Activated naive CD8-positive, alpha-beta T cell treated with anti-CD3 and anti-CD28 coated beads, Interleukin-2, amount 50 U/mL, for 24 hours (primary cell): ENCODE measurements around the gene HDGFL1.

Experiments
- ATAC-seq: fragments of 150-1000 bp; cut with Tn5 transposase; one replicate; pipeline ENCODE4 v1.10.0; 2021
- DNase-seq: peaks from one replicate; pipeline ENCODE4 v3.0.0; 2021
- H3K27ac Mint-ChIP-seq: one replicate; pipeline ENCODE4 v1.8.0; 2021; ENCODE audit warnings: mild to moderate bottlenecking, mixed read lengths
- H3K27me3 Mint-ChIP-seq: one replicate; pipeline ENCODE4 v1.8.0; 2021; ENCODE audit warnings: mixed read lengths
- H3K36me3 Mint-ChIP-seq: one replicate; pipeline ENCODE4 v1.8.0; 2021; ENCODE audit warnings: low read depth, mixed read lengths
- H3K4me1 Mint-ChIP-seq: one replicate; pipeline ENCODE4 v1.8.0; 2021; ENCODE audit warnings: mixed read lengths
- H3K4me3 Mint-ChIP-seq: one replicate; pipeline ENCODE4 v1.8.0; 2021; ENCODE audit warnings: mild to moderate bottlenecking, moderate library complexity, mixed read lengths
- H3K9me3 Mint-ChIP-seq: one replicate; pipeline ENCODE4 v1.8.0; 2021; ENCODE audit warnings: mixed read lengths

HDGFL1 gene

GRCh38 chr6:22569281-22570184 is at the start of gene HDGFL1:
Gene HDGFL1 (plus strand): TSS chr6:22569566. CDS start chr6:22569576, 10 bp downstream.
- DNase-seq (no peak), ATAC-seq (no peak)
- H3K9me3 Mint-ChIP-seq: no peaks in the 10 kb centered on the region
- no peak within 1 kb of the TSS for H3K27ac Mint-ChIP-seq
- no peaks in the 10 kb centered on the region for H3K36me3 Mint-ChIP-seq
- no peak within 1 kb of the TSS for H3K4me3 Mint-ChIP-seq
- no peaks in the 10 kb centered on the region for H3K4me1 Mint-ChIP-seq
- H3K27me3 Mint-ChIP-seq: no peaks in the 10 kb centered on the region

GRCh38 chr6:22521035-22521434 is 48.3 kb upstream of the HDGFL1 start:
- no peaks in the 10 kb centered on the region for H3K27me3 Mint-ChIP-seq
- no peaks in the 10 kb centered on the region for H3K36me3 Mint-ChIP-seq
- no peak for ATAC-seq
- H3K4me3 Mint-ChIP-seq: no peak overlapping the region
- no peaks in the 10 kb centered on the region for H3K4me1 Mint-ChIP-seq
- no peak for DNase-seq
- peaks cover 6% of the 10 kb centered on the region for H3K9me3 Mint-ChIP-seq
- no peak overlapping the region for H3K27ac Mint-ChIP-seq

GRCh38 chr6:22526736-22527135 is 42.6 kb upstream of the HDGFL1 start:
- DNase-seq: no peak
- Mint-ChIP-seq H3K27me3 (no peaks in the 10 kb centered on the region), H3K9me3 (peaks cover 6% of the 10 kb centered on the region), H3K27ac (no peak overlapping the region), H3K4me3 (no peak overlapping the region), H3K36me3 (no peaks in the 10 kb centered on the region), H3K4me1 (no peaks in the 10 kb centered on the region)
- no peak for ATAC-seq

GRCh38 chr6:22529866-22530265 is 39.5 kb upstream of the HDGFL1 start:
- Mint-ChIP-seq H3K27me3 (no peaks in the 10 kb centered on the region), H3K4me3 (no peak overlapping the region), H3K27ac (no peak overlapping the region), H3K9me3 (no peaks in the 10 kb centered on the region), H3K4me1 (no peaks in the 10 kb centered on the region), H3K36me3 (no peaks in the 10 kb centered on the region)
- DNase-seq (no peak), ATAC-seq (no peak)

- DNase-seq: no peak
- H3K27ac Mint-ChIP-seq: no peak overlapping the region
- H3K27me3 Mint-ChIP-seq: no peaks in the 10 kb centered on the region
- no peaks in the 10 kb centered on the region for H3K36me3 Mint-ChIP-seq
- no peaks in the 10 kb centered on the region for H3K4me1 Mint-ChIP-seq
- ATAC-seq: no peak
- H3K9me3 Mint-ChIP-seq: no peaks in the 10 kb centered on the region
- no peak overlapping the region for H3K4me3 Mint-ChIP-seq
These were observed 38.9 kb upstream of the HDGFL1 start for GRCh38 chr6:22530506-22530905.

- no peak overlapping the region for H3K27ac Mint-ChIP-seq
- H3K4me1 Mint-ChIP-seq: no peaks in the 10 kb centered on the region
- no peak for ATAC-seq
- H3K36me3 Mint-ChIP-seq: no peaks in the 10 kb centered on the region
- H3K27me3 Mint-ChIP-seq: no peaks in the 10 kb centered on the region
- DNase-seq: no peak
- no peak overlapping the region for H3K4me3 Mint-ChIP-seq
- H3K9me3 Mint-ChIP-seq: no peaks in the 10 kb centered on the region
These were observed 33.2 kb upstream of the HDGFL1 start for GRCh38 chr6:22536122-22536521.

- DNase-seq (no peak), ATAC-seq (no peak)
- H3K36me3 Mint-ChIP-seq: no peaks in the 10 kb centered on the region
- H3K27me3 Mint-ChIP-seq: no peaks in the 10 kb centered on the region
- no peak overlapping the region for H3K4me3 Mint-ChIP-seq
- H3K27ac Mint-ChIP-seq: no peak overlapping the region
- no peaks in the 10 kb centered on the region for H3K4me1 Mint-ChIP-seq
- H3K9me3 Mint-ChIP-seq: no peaks in the 10 kb centered on the region
These were observed 24.9 kb upstream of the HDGFL1 start for GRCh38 chr6:22544476-22544875.

- no peaks in the 10 kb centered on the region for H3K36me3 Mint-ChIP-seq
- no peaks in the 10 kb centered on the region for H3K4me1 Mint-ChIP-seq
These were observed 24.3 kb upstream of the HDGFL1 start for GRCh38 chr6:22545051-22545450.

GRCh38 chr6:22546236-22546635 is 23.1 kb upstream of the HDGFL1 start:
- no peaks in the 10 kb centered on the region for H3K4me1 Mint-ChIP-seq
- H3K9me3 Mint-ChIP-seq: no peaks in the 10 kb centered on the region
- H3K4me3 Mint-ChIP-seq: no peak overlapping the region
- H3K36me3 Mint-ChIP-seq: no peaks in the 10 kb centered on the region
- DNase-seq (no peak), ATAC-seq (no peak)
- no peaks in the 10 kb centered on the region for H3K27me3 Mint-ChIP-seq
- no peak overlapping the region for H3K27ac Mint-ChIP-seq

More at GRCh38 chr6:22545051-22545450, 24.3 kb upstream of the HDGFL1 start:
- ATAC-seq: no peak
- no peak overlapping the region for H3K27ac Mint-ChIP-seq
- H3K27me3 Mint-ChIP-seq: no peaks in the 10 kb centered on the region
- no peaks in the 10 kb centered on the region for H3K9me3 Mint-ChIP-seq
- H3K4me3 Mint-ChIP-seq: no peak overlapping the region
- DNase-seq: no peak

- DNase-seq (no peak), ATAC-seq (no peak)
- Mint-ChIP-seq H3K4me1 (no peaks in the 10 kb centered on the region), H3K27ac (no peak overlapping the region), H3K4me3 (no peak overlapping the region), H3K9me3 (no peaks in the 10 kb centered on the region), H3K27me3 (no peaks in the 10 kb centered on the region), H3K36me3 (no peaks in the 10 kb centered on the region)
These were observed 18.2 kb upstream of the HDGFL1 start for GRCh38 chr6:22550971-22551670.

GRCh38 chr6:22556266-22556665 is 13.1 kb upstream of the HDGFL1 start:
- H3K27ac Mint-ChIP-seq: no peak overlapping the region
- DNase-seq: no peak
- ATAC-seq: no peak
- no peak overlapping the region for H3K4me3 Mint-ChIP-seq
- no peaks in the 10 kb centered on the region for H3K36me3 Mint-ChIP-seq
- no peaks in the 10 kb centered on the region for H3K4me1 Mint-ChIP-seq
- H3K9me3 Mint-ChIP-seq: no peaks in the 10 kb centered on the region
- H3K27me3 Mint-ChIP-seq: no peaks in the 10 kb centered on the region

GRCh38 chr6:22557007-22557406 is 12.4 kb upstream of the HDGFL1 start:
- no peak for DNase-seq
- no peak overlapping the region for H3K27ac Mint-ChIP-seq
- H3K9me3 Mint-ChIP-seq: no peaks in the 10 kb centered on the region
- H3K36me3 Mint-ChIP-seq: no peaks in the 10 kb centered on the region
- H3K4me3 Mint-ChIP-seq: no peak overlapping the region
- ATAC-seq: no peak
- H3K27me3 Mint-ChIP-seq: no peaks in the 10 kb centered on the region
- H3K4me1 Mint-ChIP-seq: no peaks in the 10 kb centered on the region

GRCh38 chr6:22558288-22558882 is 11.0 kb upstream of the HDGFL1 start:
- Mint-ChIP-seq H3K36me3 (no peaks in the 10 kb centered on the region), H3K9me3 (no peaks in the 10 kb centered on the region), H3K4me3 (no peak overlapping the region), H3K4me1 (no peaks in the 10 kb centered on the region), H3K27ac (no peak overlapping the region), H3K27me3 (no peaks in the 10 kb centered on the region)
- no peak for ATAC-seq
- no peak for DNase-seq

- Mint-ChIP-seq H3K4me1 (no peaks in the 10 kb centered on the region), H3K36me3 (no peaks in the 10 kb centered on the region), H3K27ac (no peak overlapping the region), H3K4me3 (no peak overlapping the region), H3K27me3 (no peaks in the 10 kb centered on the region), H3K9me3 (no peaks in the 10 kb centered on the region)
- ATAC-seq (no peak), DNase-seq (no peak)
These were observed 512 bp upstream of the HDGFL1 start for GRCh38 chr6:22568854-22569253.

GRCh38 chr6:22570185-22570551 is 802 bp downstream of the HDGFL1 start:
- no peak overlapping the region for H3K27ac Mint-ChIP-seq
- no peaks in the 10 kb centered on the region for H3K27me3 Mint-ChIP-seq
- ATAC-seq (no peak), DNase-seq (no peak)
- H3K4me1 Mint-ChIP-seq: no peaks in the 10 kb centered on the region
- no peak overlapping the region for H3K4me3 Mint-ChIP-seq
- no peaks in the 10 kb centered on the region for H3K9me3 Mint-ChIP-seq
- no peaks in the 10 kb centered on the region for H3K36me3 Mint-ChIP-seq
